ENCODE data around the gene AP1G1.

DNA sequence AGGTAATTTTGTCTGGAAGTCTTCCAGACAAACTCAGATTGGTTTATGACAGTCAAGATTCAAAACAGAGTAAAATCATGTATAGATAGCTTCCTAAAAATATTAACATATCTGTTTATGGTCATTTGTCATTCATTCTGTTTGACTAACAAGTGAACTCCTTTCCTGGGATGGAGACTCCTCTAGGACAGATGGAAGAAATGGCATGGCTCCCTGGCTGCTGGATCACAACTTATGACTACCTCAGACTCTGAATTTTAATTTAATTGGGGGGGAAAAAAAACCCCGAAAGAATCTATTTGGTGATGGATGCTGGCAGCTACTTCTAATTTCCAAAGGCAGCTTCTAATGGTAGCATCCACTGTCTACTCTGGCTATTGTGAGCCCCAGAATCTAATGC is 118.7 kb downstream of the AP1G1 start:
- TF ChIP-seq POLR2A (IDR thresholded peaks at IDR 0.05) (no peak), CTCF (IDR thresholded peaks at IDR 0.05) (no peak), POLR2AphosphoS5 (IDR thresholded peaks at IDR 0.05) (no peak)
